Brain microvascular endothelial cell (primary cell): ENCODE results near the gene SPNS3.

Source experiments
- DNase-seq: peaks from one replicate; pipeline ENCODE4 v3.0.0-alpha.2; 2020
- H3K27ac ChIP-seq: fragments of 250-450 bp; sonication (Bioruptor Pico); 2 replicates; pipeline ENCODE4 v1.5.1; 2020; ENCODE audit warnings: mild to moderate bottlenecking, moderate library complexity
- H3K27me3 ChIP-seq: fragments of 250-450 bp; sonication (Bioruptor Pico); replicated peaks from 2 replicates; pipeline ENCODE4 v1.5.1; 2020; ENCODE audit warnings: mild to moderate bottlenecking
- H3K36me3 ChIP-seq: fragments of 250-450 bp; sonication (Bioruptor Pico); replicated peaks from 2 replicates; pipeline ENCODE4 v1.5.1; 2020; ENCODE audit warnings: mild to moderate bottlenecking
- H3K4me3 ChIP-seq: 2 replicates; pipeline ENCODE4 v1.5.1; 2011; ENCODE audit warnings: low read depth, mild to moderate bottlenecking, control low read depth, low read length, moderate library complexity
- in situ Hi-C: cut with HindIII; loops from 2 replicates; pipeline ENCODE4 v1.10.0; 2017; ENCODE audit warnings: low sequenced_read_pairs, low pct_ligation_motif_present
- TF ChIP-seq, protein P1 (sequence below): IDR thresholded peaks from 2 replicates; pipeline ENCODE4 v1.5.1; 2011; ENCODE audit warnings: low read depth, mild to moderate bottlenecking, moderate library complexity, low read length, control low read depth, inconsistent platforms; ENCODE audit errors: missing control alignments

Gene SPNS3

DNA sequence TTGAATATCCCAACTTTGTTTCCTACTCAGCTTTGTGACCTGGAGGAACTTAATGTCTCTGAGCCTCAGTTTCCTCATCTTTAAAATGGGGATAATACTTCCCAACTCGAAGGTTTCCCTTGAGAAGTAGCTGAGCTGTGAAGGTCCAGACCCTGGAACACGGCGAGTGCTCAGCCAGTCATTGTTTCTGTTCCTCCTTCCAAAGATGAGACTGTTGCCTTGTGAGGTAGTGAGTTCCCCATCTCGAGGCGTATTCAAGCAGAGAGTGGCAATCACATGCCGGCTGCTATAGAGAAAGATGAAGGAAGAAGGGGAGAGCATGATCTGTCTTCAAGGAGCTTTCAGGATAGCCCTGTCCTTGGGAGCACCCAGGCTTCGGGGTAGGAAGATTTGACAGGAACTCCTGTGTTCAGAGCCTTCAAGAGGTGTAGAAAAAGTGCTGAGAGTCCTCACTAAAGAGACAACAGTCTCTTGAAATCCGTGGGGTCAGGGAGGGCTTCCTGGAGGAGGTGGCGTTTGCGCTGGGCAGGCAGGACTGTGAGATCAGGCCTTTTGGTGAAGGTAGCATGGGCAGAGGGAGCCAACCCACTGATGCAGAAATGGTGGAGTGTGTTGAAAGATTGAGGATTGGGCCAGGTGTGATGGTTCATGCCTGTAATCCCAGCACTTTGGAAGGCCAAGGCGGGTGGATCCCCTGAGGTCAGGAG lies 92.1 kb downstream of the SPNS3 start:
- Histone ChIP-seq H3K27me3 (no peaks in the 10 kb centered on the region), H3K4me3 (no peak overlapping the region), H3K36me3 (no peaks in the 10 kb centered on the region), H3K27ac (no peak overlapping the region)
- in situ Hi-C loops = no loop called here
- DNase-seq = no peak
- TF ChIP-seq, protein P1, sequence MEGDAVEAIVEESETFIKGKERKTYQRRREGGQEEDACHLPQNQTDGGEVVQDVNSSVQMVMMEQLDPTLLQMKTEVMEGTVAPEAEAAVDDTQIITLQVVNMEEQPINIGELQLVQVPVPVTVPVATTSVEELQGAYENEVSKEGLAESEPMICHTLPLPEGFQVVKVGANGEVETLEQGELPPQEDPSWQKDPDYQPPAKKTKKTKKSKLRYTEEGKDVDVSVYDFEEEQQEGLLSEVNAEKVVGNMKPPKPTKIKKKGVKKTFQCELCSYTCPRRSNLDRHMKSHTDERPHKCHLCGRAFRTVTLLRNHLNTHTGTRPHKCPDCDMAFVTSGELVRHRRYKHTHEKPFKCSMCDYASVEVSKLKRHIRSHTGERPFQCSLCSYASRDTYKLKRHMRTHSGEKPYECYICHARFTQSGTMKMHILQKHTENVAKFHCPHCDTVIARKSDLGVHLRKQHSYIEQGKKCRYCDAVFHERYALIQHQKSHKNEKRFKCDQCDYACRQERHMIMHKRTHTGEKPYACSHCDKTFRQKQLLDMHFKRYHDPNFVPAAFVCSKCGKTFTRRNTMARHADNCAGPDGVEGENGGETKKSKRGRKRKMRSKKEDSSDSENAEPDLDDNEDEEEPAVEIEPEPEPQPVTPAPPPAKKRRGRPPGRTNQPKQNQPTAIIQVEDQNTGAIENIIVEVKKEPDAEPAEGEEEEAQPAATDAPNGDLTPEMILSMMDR = no peak

DNA sequence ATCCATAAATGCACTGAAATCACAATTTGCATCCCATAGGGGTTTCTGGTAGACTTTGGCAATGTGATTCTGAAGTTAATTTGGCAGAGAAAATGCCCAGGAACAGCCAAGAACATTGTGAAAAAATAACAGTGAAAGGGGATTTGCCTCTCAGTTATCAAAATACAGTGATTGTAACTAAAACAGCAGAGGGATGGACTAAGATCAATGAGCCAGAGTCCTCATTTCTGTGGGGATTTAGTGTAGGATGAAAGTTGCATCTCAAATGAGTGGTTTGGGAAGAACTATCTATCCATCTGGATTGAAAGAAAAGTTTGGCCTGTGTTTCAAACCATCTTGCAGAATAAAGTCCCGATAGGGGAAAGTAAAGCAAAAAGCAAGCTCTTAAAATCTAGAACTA lies 93.4 kb downstream of the SPNS3 start:
- in situ Hi-C loops = no loop called here
- Histone ChIP-seq H3K27me3 (no peaks in the 10 kb centered on the region), H3K4me3 (no peak overlapping the region), H3K27ac (no peak overlapping the region), H3K36me3 (no peaks in the 10 kb centered on the region)
- DNase-seq = no peak
- TF ChIP-seq, protein P1 = no peak

DNA sequence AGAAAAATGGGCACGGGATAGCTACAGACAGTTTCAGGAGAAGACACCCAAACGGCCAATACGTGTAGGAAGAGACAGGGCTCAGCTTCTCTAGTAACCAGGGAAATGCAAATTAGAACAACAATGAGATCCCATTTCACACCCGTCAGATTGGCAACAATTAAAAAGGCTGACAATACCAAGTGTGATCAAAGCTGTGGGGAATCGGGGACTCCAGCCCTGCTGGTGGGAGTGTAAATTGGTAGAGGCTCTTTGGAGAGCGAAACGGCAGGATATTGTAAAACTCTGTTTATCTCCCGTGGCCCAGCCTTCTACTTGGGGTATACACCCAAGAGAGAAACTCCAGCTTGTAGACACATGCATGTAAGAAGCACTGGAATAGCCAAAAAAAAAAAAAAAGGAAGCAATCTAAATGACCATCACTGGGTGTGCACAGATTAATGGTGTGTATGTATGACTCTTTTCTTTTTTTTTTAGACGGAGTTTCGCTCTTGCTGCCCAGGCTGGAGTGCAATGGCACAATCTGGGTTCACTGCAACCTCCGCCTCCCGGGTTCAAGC lies 93.9 kb downstream of the SPNS3 start:
- no peak for DNase-seq
- TF ChIP-seq, protein P1 = no peak
- Histone ChIP-seq H3K27me3 (no peaks in the 10 kb centered on the region), H3K4me3 (no peak overlapping the region), H3K27ac (no peak overlapping the region), H3K36me3 (no peaks in the 10 kb centered on the region)
- in situ Hi-C loops = no loop called here

DNA sequence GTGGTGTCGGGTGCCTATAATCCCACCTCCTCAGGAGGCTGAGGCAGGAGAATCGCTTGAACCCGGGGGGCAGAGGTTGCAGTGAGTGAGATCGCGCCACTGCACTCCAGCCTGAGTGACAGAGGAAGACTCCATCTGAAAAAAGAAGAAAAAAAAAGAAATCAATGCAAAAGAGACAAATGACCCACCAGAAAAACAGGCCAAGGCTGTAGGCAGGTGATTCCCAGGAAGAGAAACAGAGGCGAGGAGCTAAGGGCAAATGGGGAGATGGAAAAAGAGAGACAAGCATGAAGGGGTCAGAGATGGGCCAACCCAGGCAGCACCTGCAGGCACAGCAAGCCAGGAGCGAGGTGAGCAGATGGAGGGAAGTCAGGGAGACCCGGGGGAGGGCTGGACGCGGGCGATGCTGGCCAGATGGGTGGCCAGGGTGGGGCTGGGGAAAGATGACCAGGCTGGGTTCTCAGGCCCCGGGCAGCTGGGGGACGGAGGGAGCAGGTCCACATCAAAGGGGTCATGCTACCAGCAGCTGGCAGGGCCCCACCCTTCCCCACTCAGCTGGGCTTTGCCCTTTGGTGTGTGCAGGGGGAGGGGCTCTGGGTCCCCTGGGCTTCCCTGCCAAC lies 95.9 kb downstream of the SPNS3 start:
- no peak overlapping the region for H3K27ac ChIP-seq
- in situ Hi-C loops = no loop called here
- DNase-seq = no peak
- no peak overlapping the region for H3K4me3 ChIP-seq
- no peaks in the 10 kb centered on the region for H3K27me3 ChIP-seq
- TF ChIP-seq, protein P1 = no peak
- no peaks in the 10 kb centered on the region for H3K36me3 ChIP-seq

DNA sequence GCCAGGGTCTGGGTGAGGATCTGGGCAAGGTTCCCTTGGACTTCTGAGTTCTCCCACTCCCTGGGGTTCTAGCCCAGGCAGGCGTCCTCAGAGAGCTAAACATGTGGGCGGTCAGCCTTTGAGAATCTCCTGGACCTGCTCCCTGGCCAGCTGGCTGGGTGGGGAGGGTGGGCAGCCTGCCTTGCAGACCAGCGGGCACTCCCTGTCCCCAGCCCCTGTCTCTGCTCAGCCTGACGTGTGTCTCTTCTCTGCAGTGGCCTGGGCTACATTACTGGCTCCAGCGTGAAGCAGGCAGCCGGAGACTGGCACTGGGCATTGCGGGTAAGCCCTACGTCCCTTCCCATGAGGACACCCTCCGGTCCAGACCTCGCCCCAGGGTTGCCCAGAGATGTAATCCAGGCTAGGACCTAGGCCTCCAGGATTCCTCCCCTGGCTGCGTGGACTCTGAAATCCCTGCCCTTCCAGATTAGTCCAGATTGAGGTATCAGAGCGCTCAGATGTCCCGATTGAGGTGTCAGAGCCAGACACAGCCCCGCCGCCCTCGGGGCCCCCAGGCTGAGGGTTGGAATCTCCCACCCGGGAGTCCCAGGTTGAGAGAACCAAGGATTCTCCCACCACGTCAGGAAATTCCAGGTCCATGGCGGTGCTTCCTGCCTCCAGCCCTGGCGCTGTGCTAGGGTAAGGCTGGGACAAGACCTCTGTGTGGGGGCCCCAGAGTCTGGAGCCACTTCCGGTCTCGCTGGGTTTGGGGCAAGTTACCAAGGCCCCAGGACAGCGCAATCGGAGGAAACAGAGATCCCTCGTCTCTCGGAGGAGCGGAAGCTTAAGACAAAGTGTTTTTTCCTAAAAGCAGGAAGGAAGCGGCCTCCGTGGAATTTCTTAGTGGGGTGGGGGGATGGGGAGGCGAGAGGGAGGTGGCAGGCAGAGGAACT lies 97.3 kb downstream of the SPNS3 start:
- H3K27me3 ChIP-seq = no peaks in the 10 kb centered on the region

More for the DNA sequence above, 97.3 kb downstream of the SPNS3 start:
- in situ Hi-C loops = no loop called here
- Histone ChIP-seq H3K36me3 (no peaks in the 10 kb centered on the region), H3K27ac (no peak overlapping the region), H3K4me3 (no peak overlapping the region)
- DNase-seq = no peak
- TF ChIP-seq, protein P1 = no peak
